Measurements from ENCODE around the gene PUS7.

- TF ChIP-seq, protein P1, sequence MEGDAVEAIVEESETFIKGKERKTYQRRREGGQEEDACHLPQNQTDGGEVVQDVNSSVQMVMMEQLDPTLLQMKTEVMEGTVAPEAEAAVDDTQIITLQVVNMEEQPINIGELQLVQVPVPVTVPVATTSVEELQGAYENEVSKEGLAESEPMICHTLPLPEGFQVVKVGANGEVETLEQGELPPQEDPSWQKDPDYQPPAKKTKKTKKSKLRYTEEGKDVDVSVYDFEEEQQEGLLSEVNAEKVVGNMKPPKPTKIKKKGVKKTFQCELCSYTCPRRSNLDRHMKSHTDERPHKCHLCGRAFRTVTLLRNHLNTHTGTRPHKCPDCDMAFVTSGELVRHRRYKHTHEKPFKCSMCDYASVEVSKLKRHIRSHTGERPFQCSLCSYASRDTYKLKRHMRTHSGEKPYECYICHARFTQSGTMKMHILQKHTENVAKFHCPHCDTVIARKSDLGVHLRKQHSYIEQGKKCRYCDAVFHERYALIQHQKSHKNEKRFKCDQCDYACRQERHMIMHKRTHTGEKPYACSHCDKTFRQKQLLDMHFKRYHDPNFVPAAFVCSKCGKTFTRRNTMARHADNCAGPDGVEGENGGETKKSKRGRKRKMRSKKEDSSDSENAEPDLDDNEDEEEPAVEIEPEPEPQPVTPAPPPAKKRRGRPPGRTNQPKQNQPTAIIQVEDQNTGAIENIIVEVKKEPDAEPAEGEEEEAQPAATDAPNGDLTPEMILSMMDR (IDR thresholded peaks at IDR 0.05; ENCODE audit: low read length): no peak
- TF ChIP-seq EZH2phosphoT487 (IDR thresholded peaks at IDR 0.05; ENCODE audit: low read length): no peak
These were observed 25.1 kb downstream of the PUS7 start for GRCh38 chr7:105497016-105497415.

Data from MM.1S (cell line).